ENCODE measurements around the gene YOD1. TPM values are rescaled to one million over a fixed set of nuclear protein-coding genes. Genes with fewer than 3 reads are reported as not detected.

The YOD1 gene
- total and polyA plus RNA-seq, 2 of the 13 experiments (the other 11 are each of a cell fraction or from before 2014, with no cell fraction given) = 3.4 to 9.1 TPM

- TF ChIP-seq ZNF224 (CRISPR knock-in tag; IDR thresholded peaks at IDR 0.05) (peak; percentile 77; the same call in 1 of the 2 replicates), DNMT1 (CRISPR knock-in tag; IDR thresholded peaks at IDR 0.05) (no peak), ZNF576 (CRISPR knock-in tag; IDR thresholded peaks at IDR 0.05) (no peak), IKZF5 (CRISPR knock-in tag; IDR thresholded peaks at IDR 0.05) (no peak), GPN1 (CRISPR knock-in tag; IDR thresholded peaks at IDR 0.05; ENCODE audit: borderline replicate concordance) (no peak), CHCHD3 (CRISPR knock-in tag; IDR thresholded peaks at IDR 0.05) (no peak), ZFP1 (CRISPR knock-in tag; IDR thresholded peaks at IDR 0.05) (no peak), HNF1A (IDR thresholded peaks at IDR 0.05; ENCODE audit: low read depth) (no peak), HNF1A (CRISPR knock-in tag; IDR thresholded peaks at IDR 0.05; ENCODE audit: borderline replicate concordance) (peak; percentile 46; the same call in 1 of the 2 replicates), ZNF3 (CRISPR knock-in tag; IDR thresholded peaks at IDR 0.05) (no peak), IKZF1 (IDR thresholded peaks at IDR 0.05) (no peak), ZSCAN30 (CRISPR knock-in tag; IDR thresholded peaks at IDR 0.05) (no peak), KAT7 (CRISPR knock-in tag; IDR thresholded peaks at IDR 0.05; ENCODE audit: borderline replicate concordance) (peak; percentile 38; the same call in 1 of the 2 replicates), ARNTL (CRISPR knock-in tag; IDR thresholded peaks at IDR 0.05) (0 out of 2 replicates have a peak, but pooled peaks have one; percentile 46), WIZ (CRISPR knock-in tag; IDR thresholded peaks at IDR 0.05) (no peak), ZBTB2 (CRISPR knock-in tag; IDR thresholded peaks at IDR 0.05; ENCODE audit: low read depth) (no peak), ARNT (IDR thresholded peaks at IDR 0.05) (no peak), ZFP91 (CRISPR knock-in tag; IDR thresholded peaks at IDR 0.05; ENCODE audit: borderline replicate concordance) (peak; percentile 99), ZBTB1 (CRISPR knock-in tag; IDR thresholded peaks at IDR 0.05; ENCODE audit: borderline replicate concordance) (0 out of 2 replicates have a peak, but pooled peaks have one; percentile 18), KDM2A (CRISPR knock-in tag; IDR thresholded peaks at IDR 0.05; ENCODE audit: borderline replicate concordance, low read depth) (peak; percentile 79; the same call in 1 of the 2 replicates)
These were observed 373 bp downstream of the YOD1 start (continued) for GRCh38 chr1:207050480-207051190.
